Measurements from ENCODE around the gene COMT.

Gene COMT

DNA sequence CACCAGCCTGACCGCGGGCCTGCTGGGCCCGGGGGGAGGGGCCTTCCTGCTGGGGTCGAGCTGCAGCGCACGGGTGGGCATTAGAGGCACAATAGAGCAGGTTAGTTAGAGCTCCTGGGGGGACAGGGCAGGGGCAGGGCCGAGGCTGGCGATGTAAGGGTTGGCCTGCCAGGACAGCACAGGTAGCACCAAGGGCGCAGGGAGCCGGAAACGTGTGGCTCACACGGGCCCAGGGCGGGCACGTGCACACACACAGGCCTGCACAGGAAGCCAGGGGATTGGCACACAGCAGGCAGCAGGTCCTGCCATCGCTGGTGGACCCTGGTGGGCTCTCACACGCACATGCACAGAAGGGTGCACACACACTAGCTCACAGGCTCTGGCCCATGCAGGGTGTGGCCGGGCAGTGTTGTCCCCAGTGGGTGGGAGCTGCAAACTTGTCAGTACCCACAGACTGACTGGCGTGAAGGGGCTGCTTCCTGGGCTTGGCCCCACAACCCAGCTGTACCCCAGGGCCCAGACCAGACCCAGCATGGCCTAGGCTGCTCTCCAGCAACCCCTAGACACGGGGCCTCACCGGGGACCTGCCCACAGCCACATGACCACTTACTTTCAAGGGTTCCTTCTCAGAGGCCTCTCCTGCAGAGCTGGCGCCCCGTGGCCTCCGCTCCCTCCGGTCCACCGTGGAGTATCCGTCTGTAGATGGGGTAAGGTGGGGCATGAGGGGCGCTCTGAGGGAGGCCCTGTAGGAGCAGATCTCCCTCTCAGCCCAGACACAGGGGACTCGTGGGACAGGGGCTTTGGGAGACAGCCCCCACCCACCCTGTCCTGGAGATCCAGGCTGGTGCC is 29.9 kb downstream of the COMT start:
- no peak for DNase-seq

DNA sequence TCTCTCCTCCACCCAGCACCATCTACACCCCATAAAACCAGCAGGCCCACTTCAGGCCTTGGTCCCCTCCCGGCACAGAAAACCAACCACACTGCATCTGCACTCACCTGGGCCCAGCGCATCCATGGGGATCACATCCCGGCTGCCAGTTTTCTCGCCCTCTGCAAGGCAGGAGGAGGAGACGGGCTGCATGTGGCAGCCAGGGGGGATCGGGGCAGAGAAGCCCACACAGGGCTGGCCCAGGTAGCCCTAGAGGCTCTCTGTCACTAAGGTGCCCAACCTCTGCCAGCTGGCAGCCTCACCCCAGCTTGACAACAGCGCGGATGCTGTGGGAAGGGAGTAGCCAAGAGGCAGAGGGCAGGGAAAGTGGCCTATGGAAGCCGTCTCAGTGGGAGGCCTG is 30.7 kb downstream of the COMT start:
- DNase-seq: no peak

DNA sequence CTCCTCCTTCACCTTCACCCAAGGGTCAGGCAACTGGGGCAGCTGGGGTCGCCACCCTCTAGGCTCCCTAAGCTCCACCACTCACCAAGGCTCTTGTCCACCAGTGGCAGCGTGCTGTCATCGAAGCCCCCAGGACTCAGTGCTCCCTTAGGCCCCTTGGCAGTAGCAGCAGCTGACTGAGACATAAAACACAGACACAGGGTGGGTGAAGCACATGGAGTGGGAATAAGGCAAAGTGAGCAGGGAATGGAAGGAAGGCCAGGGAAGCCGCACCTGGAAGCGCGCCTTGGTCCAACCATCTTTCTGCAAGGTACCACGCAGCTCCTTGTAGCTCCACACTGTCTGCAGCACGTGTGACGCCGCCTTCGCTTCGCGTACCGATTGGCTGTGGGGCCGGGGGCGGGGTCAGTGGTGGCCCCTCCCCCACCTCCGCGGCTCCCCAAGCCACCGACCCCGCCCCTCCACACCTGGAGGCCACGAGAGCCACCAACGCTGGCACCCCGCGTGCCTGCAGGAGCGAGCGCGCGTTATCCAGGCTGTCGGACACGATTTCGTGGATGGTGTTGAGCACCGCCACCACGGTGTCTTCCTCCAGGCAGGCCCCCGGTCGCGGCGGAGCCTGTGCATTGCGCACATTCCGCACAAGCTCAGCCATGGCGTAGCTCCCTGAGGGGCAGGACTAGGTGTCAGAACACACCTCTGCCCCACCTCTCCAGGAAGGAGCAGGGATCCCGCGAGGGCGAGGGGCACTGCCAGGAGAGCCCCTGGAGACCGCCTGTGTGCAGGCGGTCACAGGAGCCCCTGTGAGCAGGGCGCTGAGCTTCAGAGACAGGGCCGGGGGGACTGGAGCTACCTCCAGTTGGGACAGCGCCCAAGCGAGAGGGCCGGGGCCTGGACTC is 31.3 kb downstream of the COMT start:
- DNase-seq: no peak

DNA sequence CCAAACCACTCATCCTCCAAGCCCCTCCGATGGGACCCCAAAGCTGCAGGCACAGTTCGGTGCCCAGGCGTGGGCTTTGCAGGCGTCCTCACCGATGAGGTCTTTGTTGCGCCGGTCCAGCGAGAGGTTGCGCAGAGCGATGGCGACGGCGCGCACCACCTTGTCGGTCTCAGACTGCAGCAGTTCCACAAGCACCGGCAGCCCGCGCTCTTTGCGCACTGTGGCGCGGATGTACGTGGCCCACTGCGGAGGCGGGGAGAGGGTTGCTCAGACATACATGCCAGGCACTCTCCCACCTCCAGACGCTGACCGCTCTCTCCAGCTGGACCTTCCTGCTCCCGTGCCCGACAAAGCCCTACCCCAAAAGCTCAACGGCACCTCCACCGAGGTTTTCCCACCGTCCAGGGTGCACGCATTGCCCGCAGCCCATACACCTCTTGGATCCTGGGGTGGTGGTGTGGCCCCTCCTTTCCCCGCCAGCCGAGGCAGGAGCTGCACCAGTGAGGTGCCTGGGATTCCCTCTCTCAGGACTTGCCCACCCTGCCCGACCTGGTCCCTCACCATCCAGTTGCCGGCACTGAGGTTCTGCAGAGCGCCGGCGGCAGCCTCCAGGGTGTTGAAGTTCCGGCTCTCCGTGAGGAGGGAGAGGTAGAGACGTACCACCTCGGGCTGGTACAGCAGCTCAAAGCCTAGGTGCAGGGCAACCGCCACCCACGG is 32.1 kb downstream of the COMT start:
- DNase-seq: no peak

DNA sequence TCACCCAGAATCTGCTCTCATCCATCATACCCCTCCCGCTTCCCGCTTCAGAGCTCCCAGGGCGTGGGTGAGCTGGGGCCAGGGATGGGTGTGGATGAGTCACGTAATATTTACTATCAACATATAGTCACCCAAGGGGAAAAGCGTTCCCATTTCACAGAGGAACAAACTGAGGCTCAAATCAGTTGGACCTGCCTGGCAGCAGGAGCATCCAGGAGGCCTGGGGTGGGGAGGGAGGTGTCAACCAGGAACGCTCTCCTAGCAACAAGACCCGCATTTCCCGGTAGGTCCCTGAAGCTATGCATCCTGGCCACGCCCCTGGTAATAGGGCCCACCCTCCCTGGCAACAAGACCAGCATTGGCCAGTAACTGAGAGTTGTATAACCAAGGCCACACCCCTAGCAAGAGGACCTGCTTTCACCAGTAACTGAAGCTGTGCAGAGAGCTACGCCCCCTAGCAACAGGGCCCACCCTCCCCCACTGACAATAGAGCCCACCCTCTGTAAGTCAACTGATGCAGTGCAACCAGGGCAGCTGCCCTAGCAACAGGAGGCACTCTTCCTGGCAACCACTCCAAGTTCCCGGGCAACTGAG is 32.8 kb downstream of the COMT start:
- no peak for DNase-seq

DNA sequence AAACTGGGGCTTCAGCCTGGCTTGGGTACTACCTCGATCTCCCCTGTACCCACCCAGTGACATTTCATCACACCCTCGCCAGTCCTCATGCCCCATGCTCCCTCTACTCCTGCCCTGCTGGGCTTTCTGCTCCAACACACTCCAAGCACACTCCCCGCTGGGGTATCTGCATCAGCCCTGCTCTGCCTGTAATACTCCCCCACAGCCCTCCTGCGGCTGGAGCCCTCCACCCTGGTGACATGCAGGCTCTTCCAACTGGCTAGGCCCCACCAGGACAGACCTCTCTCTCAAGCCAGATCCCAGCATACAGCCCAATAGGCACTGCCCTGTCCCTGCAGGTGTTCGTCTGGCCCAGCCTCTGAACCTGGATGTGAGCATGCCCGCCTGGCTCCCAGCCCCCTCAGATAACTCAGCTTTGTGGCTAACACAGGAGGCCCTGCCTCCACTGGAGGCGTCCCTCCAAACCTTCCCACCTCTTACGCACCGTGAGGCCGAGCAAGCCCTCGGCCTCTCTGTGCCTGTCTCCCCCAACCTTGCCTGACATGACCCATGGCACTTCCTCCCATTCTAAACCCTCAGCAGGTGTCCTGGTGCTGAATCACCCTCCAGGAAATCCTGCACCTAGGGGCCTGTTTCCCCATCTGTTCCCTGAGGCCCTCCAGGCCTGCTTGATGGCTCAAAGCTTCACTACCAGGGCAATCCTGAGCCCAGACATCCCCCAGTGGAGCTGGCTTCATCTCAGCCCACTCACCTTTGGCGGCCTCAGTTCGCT is 33.5 kb downstream of the COMT start:
- DNase-seq: no peak

DNA sequence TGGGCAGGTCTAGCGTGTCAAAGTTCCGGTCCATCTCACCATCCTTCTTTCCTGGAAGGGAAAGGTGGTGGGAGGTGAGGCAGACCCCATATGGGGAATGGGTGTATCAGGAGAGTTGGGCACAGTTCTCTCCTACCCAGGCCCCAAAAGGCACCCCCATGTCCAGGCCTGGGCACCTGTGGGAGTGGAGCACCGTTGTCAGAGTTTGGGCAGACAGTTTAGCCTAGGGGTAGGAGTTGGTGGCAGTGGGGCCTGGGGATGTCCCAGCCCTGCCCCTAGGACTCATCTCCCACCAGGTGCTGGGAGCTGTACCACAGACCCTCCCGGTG is 34.1 kb downstream of the COMT start:
- no peak for DNase-seq

DNA sequence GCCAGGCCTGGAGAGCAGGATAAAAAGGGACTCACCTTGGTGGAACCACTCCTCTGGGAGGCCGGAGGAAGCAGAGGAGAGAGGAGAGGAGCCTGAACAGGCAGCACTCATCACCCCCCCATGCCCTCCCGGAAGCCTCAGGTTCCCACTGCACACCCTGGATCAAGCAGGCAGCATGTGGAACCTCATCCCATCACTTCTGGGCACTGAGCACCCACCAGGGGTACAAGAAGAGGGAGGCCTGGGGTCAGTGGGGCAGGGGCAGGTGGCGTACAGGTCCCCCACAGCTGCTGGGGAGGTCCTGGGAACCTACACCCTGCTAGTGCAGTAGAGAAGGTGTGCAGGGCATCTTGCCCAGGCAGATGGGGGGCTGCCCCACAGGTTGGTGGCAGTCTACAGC is 35.1 kb downstream of the COMT start:
- no peak for DNase-seq

DNA sequence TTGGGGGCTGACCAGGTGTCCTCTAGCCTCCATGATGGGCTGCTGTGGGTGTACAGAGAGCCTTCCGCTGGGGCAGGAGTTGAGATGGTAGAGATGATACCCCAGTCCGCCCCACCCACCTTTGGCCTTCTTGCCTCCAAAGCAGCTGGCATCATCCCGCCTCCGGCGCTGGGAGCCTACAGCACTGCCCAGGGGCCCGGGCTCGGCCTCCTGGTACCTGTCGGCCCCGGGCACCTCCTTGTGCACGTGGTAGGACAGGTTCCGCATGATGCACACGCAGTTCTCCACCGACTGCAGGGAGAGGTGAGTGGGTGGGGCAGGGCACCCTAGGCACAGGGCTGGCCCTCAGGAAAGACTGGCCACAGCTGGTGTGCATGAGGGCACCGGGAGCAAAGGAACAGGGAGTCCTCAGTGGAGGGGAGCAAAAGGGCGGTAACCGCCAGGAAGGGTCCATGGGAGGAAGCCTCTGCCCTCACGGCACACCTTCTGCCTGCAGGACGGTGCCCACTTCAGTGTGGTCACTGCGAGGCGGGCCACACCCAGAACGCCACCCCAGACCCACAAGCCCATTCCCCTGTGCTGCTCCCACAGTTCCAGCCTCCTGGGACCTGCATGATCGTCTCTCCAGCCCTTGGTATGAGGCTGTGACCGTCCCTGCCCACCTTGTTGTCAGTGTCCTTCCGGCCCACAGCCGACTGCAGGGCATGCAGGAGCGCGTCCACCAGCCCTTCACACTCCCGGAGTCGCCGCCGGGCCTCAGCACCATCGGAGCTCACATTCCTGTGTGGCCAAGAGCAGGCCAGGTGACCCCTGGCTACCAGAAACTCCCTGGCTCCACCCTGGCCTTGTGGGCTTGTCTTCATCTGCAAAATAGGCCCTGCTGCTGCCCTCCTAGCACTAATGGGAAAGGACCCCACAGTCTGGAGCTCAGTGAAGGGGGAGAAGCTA is 36.0 kb downstream of the COMT start:
- DNase-seq: no peak

DNA sequence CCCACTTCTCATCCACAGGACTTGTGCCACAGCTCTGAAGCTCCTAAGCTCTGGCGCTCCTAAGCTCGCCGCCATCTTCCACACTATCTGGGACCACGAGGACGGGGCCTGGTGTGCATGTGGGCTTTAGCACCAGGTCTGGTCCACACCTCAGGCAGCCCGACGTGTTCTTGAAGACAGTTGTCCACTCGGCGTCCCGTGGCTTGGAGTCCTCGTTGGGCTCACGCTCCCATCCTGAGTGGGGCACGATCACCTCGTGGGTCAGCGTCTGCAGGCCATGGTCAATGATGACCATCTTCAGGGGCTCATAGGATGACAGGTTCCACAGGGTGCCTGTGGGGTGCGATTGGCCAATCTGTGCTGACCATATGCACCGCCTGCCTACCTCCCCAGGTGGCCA is 37.2 kb downstream of the COMT start:
- DNase-seq: no peak

DNA sequence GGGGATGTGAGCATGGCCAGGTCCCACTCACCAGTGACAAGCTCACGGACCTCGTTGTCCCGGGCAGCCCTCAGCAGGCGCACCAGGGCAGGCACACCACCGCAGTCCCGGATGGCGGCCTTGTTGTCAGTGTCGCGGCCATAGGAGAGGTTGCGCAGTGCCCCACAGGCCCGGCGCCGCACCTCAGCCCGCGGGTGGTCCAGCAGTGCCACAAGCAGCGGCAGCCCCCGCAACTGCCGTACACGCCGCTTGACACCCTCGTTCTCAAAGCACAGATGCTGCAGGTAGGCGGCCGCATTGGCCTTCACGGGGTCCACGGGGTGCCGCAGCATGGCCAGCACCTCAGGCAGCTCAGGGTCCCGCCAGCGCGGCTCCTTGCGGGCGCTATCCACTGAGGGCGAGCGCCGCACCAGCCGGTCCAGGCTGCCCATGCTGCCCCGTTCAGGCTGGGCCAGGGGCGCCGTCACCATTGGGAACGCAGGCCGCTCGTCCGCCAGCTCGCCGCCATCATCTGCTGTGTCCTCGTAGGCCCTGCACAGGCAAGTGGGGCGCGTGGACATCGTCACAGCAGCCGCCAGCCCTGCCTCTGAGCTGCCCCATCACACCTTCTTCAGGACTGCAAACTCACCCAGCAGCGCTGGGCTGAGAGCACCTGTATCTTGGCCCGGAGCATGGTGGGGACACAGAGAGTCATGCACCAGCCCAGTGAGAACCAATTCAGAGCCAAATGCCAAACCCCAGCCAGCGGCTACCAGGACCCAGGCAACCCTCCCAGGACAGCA is 38.3 kb downstream of the COMT start:
- no peak for DNase-seq

DNA sequence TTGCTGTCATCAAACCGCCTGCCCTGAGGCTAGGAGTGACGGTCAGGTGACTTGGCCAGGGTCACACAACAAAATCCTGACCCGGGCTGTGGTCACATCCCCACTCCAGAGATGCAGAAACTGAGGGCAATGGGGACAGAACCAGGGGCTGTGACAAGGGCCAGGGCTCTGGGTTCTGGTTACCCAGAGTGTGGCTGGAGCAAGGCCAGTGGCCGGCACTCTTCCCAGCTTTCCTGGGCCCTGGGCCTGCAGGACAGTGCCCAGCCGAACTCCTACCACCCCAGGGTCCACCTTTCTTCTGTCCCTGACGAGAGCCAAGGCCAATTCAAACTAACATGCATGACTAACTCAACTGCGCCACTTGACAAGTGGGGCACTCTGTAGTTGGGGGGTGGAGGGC is 39.2 kb downstream of the COMT start:
- no peak for DNase-seq

DNA sequence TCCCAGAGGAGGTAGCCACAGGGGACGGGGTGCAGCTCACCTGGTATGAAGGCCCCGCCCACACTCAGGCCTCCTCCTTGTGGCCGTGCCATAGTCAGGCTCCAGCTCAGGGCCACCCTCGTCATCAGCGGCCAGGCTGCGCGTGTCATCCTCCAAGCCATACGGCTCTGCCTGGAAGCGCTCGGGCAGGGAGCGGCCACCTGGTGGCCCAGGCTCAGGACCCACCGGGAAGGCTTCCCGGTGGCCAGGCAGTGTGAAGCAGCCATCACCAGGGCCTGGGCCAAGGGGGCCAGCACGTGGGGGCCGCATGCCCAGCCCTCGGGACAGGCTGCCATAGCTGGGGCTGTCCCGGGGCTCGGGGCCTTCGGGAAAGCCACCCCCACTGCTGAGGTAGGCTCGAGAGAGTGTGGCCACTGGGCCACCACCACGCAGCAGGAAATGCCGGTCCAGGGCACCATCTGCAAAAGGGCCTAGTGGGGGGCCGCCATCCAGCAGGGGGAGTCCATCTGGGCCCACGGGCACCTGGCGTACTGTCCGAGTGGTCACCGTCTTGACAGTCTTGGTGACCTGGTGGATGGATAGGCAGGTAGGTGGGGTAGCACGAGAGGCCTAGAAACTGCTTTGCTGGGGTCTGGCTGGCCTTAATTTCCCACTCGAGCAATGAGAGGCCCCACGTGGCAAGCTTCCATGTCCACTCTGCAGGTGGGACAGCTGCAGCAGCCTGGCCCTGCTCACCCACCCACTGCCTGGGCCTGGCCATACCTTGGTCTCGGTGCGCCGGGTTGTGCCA is 39.8 kb downstream of the COMT start:
- no peak for DNase-seq

DNA sequence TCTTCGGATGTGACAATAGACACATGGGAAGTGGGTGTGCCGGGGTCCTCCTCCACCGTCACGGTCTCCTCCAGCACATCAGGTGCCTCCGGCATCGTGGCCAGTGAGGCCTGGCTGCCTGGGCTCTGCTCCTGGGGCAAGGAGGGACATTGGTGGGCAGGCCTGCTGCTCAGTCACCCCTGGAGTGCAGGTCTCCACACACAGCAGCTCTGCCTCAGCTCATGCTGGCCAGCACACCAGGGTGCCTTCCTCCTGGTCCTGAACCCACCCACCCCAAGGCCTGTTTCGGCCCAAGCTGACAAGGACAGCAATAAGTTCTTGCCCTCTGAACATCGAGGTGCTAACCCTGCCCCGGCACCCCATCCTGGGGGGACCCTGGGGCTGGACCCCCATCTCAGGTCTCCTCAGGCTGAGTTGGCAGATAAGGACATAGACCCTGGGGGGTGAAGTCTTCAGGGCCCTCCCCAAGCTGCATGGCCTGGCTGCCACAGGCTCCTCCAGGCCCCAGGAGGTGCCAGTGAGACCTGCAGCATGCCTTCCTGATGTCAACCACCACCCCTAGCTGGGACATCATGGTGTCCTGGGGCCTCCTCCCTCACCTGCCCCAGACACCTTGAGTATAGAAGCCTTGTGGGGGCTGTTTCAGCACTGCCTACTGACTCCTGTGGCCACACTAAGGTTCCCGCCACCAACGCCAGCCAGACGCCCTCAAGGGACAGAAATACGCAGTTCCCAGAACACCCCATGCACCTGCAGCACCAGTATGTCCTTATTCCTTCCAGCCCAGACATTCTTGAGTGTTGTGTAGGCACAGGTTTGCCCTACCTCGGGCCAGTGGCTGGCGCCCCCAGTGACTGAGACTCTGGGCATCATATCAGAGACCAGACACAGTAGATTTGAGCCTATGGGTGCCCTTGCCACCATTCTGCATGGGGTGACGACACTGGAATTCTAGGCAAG is 40.7 kb downstream of the COMT start:
- DNase-seq: no peak

DNA sequence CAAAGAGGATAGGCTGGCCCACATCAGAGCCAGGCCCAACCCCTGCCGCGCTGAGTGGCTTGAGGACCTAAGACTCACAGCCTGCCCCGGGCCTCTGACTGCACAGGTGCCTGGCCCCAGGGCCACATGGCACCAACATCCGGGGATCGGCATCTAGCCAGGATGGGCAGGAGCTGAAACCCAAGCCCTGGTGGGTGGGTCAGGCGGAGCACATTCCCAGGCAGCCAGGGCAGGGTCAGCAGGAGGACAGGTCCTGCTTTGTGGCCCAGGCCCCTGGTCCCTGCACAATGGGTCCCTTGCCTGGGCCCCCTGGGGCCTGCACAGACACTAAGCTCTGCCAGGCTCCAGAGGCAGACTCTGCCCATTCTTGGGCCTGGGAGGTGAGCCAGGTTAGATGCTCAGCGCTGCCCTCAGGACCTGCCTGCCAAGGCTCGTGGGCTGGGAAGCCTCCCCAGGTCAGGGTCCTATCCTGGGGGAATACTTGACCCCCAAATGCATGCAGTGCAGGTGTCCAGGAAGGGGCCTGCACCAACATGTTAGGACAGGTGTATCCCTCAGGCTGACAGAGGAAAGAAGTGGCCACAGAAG is 41.5 kb downstream of the COMT start:
- DNase-seq: no peak

DNA sequence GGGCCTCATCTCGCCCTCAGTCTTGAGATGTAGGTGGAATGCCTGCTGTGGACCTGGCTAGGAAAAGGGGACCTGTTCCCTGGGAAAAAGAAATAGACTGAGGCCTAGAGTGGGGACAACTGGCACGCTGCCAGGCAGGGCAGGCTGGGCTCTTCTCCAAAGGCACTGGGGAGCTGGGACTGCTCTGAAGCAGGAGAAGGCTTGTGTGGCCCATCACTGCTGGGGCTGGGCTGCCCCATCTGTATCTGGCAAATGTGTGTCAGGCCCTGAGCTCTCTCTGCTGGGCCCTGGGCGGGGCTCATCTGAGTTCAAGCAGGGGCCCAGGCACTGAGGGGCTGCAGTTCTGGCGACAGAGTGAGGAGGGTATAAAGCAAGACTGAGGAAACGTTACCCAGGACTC is 42.2 kb downstream of the COMT start:
- DNase-seq: no peak

DNA sequence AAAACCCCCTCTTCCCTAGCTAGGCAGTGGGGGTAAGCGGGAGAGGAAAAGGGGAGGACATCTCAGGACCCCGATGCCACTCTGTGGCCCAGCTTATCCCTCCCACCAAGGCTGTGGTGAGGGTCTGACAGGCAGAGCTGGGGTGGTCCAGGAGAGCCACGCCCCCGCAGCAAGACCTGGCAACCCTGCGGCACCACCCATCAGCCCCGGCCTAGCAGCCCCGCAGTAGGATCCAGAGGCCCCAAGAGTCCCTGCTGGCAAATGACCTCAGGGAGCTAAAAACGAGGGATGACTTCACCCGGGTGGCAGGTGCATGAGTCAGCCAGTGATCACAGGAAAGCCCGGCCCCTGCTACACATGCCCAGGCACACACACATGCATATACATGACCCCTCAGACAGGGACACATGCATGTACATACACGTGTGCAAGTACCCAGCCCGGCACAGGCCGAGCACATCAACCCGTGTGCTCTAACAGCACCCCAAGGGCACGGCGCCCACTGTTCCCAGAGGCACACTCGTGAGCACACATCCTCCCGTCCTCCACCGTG is 42.7 kb downstream of the COMT start:
- DNase-seq: no peak
